K562 (cell line): ENCODE results near the gene EFNB3. TPM values are rescaled to one million over a fixed set of nuclear protein-coding genes. Genes with fewer than 3 reads are reported as not detected.

Source experiments
- ATAC-seq: fragments of 200-7000 bp; cut with Tn5 transposase; 3 replicates; pipeline ENCODE4 v1.9.1; 2020; ENCODE audit warnings: moderate library complexity
- BruUV-seq: library from RNA; stranded (reverse); fragments of 400-500 nt; replicated peaks from 2 replicates; lab custom pipeline; 2021; lab: Mats Ljungman, UMichigan
- CTCF ChIA-PET: fragments of 300-600 bp; formaldehyde crosslinking; extraction: SDS; loops from one replicate; lab custom pipeline; 2021; ENCODE audit warnings: low intra/inter-chr PET ratio; lab: Yijun Ruan, JAX
- POLR2A ChIA-PET: fragments of 300-600, 350-650 bp; sonication (Branson Sonifier 250); formaldehyde crosslinking; extraction: SDS; loops from one replicate; lab custom pipeline; 2021; ENCODE audit warnings: antibody characterized with exemption, inconsistent platforms; lab: Yijun Ruan, JAX
- DNase-seq, 4 experiments: peaks; one replicate each; pipeline versions ENCODE4 v3.0.0 to v3.0.0-alpha.2; 2011 to 2018; ENCODE audit warnings: low spot score in 3 of 4, mixed read lengths in 3 of 4; ENCODE audit errors: extremely low read depth in 1 of 4
- FAIRE-seq: peaks from 2 replicates; lab custom pipeline; 2011; peaks lifted over from hg19 to GRCh38; lab: Jason Lieb, UNC
- H2AFZ ChIP-seq: 2 replicates; pipeline ENCODE4 v1.6.0; 2011; ENCODE audit warnings: low read depth, low read length, control low read depth, inconsistent platforms
- H3K27ac ChIP-seq: fragments of 200-600 bp; 3 replicates; pipeline ENCODE4 v1.8.0; 2011; ENCODE audit warnings: low read depth, mild to moderate bottlenecking, control low read depth, inconsistent platforms, low read length, moderate library complexity, mixed read lengths; ENCODE audit errors: extremely low read depth
- H3K27me3 ChIP-seq, 2 experiments: fragments of 300-600 bp in 1 of 2; 2 replicates in 1 of 2; 3 replicates in 1 of 2; pipeline versions ENCODE4 v1.6.0 to v1.8.0; 2011; ENCODE audit warnings: inconsistent platforms in 2 of 2, low read length in 2 of 2, mild to moderate bottlenecking in 1 of 2, mixed read lengths in 1 of 2, moderate library complexity in 1 of 2; ENCODE audit not compliant: control insufficient read depth in 2 of 2, insufficient read depth in 2 of 2
- H3K36me3 ChIP-seq: fragments of 300-600 bp; 3 replicates; pipeline ENCODE4 v1.8.0; 2011; ENCODE audit warnings: mild to moderate bottlenecking, low read length, inconsistent platforms; ENCODE audit not compliant: control insufficient read depth, insufficient read depth
- H3K4me1 ChIP-seq, 2 experiments: fragments of 200-600 bp in 1 of 2; replicated peaks in 1 of 2; 2 replicates in 1 of 2; 3 replicates in 1 of 2; pipeline versions ENCODE4 v1.5.1 to v1.8.0; 2011; ENCODE audit warnings: inconsistent platforms in 2 of 2, low read length in 2 of 2, mild to moderate bottlenecking in 1 of 2, mixed read lengths in 1 of 2, moderate library complexity in 1 of 2; ENCODE audit not compliant: control insufficient read depth in 2 of 2, insufficient read depth in 2 of 2
- H3K4me2 ChIP-seq: 2 replicates; pipeline ENCODE4 v1.6.1; 2011; ENCODE audit warnings: low read length, control low read depth, inconsistent platforms, mixed read lengths; ENCODE audit not compliant: insufficient read depth
- H3K4me3 ChIP-seq: fragments of 200-600 bp; sonication (generic), shearing (Covaris generic); 2 replicates; pipeline ENCODE4 v1.5.1; 2016; ENCODE audit warnings: control low read depth, inconsistent platforms
- H3K79me2 ChIP-seq: fragments of 200-600 bp; 3 replicates; pipeline ENCODE4 v1.8.0; 2011; ENCODE audit warnings: low read length, inconsistent platforms; ENCODE audit not compliant: control insufficient read depth, insufficient read depth
- H3K9ac ChIP-seq, 2 experiments: 2 replicates each; pipeline versions ENCODE4 v1.6.0 to v1.6.1; 2011; ENCODE audit warnings: low read depth in 2 of 2, low read length in 2 of 2, control low read depth in 1 of 2, inconsistent platforms in 1 of 2, mild to moderate bottlenecking in 1 of 2, mixed read lengths in 1 of 2; ENCODE audit not compliant: insufficient read depth in 1 of 2
- H3K9me1 ChIP-seq: one replicate; pipeline ENCODE4 v1.6.0; 2011; ENCODE audit warnings: inconsistent platforms, mild to moderate bottlenecking, low read length, moderate library complexity; ENCODE audit not compliant: control insufficient read depth, insufficient read depth
- H3K9me3 ChIP-seq: replicated peaks from 2 replicates; pipeline ENCODE4 v1.5.1; 2011; ENCODE audit warnings: low read depth, low read length, inconsistent platforms; ENCODE audit not compliant: control insufficient read depth, insufficient read depth
- H4K20me1 ChIP-seq: replicated peaks from 2 replicates; pipeline ENCODE4 v1.6.1; 2011; ENCODE audit warnings: low read length, inconsistent platforms, mixed read lengths; ENCODE audit not compliant: control insufficient read depth, insufficient read depth
- CTCF ChIP-seq, 3 experiments: IDR thresholded peaks in 2 of 3; conservative IDR thresholded peaks in 1 of 3; 2 replicates each; pipeline ENCODE4 v1.5.1; 2011 to 2012; ENCODE audit warnings: low read length in 3 of 3, mild to moderate bottlenecking in 3 of 3, control low read depth in 2 of 3, improper control_type of control experiment in 1 of 3, inconsistent platforms in 1 of 3, low read depth in 1 of 3, mixed read lengths in 1 of 3, moderate library complexity in 1 of 3; ENCODE audit not compliant: insufficient read depth in 2 of 3
- ILK ChIP-seq: fragments of 450-650 bp; IDR thresholded peaks from 2 replicates; pipeline ENCODE4 v1.6.1; 2016; ENCODE audit warnings: missing genetic modification characterization, low read depth, mild to moderate bottlenecking, missing compliant biosample characterization, moderate library complexity, borderline replicate concordance
- PKNOX1 ChIP-seq: fragments of 450-650 bp; IDR thresholded peaks from 2 replicates; pipeline ENCODE4 v1.6.1; 2016
- RFX5 ChIP-seq: IDR thresholded peaks from 2 replicates; pipeline ENCODE4 v1.6.1; 2011; ENCODE audit warnings: low read depth, mild to moderate bottlenecking, improper control_type of control experiment, low read length
- U2AF1 ChIP-seq: fragments of 200-400 bp; formaldehyde crosslinking; optimal IDR thresholded peaks from 2 replicates; pipeline ENCODE3; 2017; ENCODE audit warnings: mild to moderate bottlenecking, low read depth, low read length, moderate library complexity
- ZHX1 ChIP-seq: fragments of 150-350 bp; conservative IDR thresholded peaks from 2 replicates; pipeline ENCODE4 v1.6.1; 2014; ENCODE audit warnings: low read length
- WGBS: fragments of 100-300 bp; shearing (Covaris generic); methylation state at CpG from one replicate; pipeline ENCODE4 v1.1.6; 2016; ENCODE audit warnings: low coverage, mixed read lengths; ENCODE audit not compliant: insufficient coverage; ENCODE audit errors: missing lambda C conversion rate; 5-methylcytosine and 5-hydroxymethylcytosine counted together
- in situ Hi-C: fragments of 300-500 bp; cut with MboI; formaldehyde crosslinking; loops from 4 replicates; pipeline ENCODE4 v1.15.0; 2018; ENCODE audit warnings: inconsistent platforms, mixed read lengths
- intact Hi-C: fragments of 100-400 bp; cut with micrococcal nuclease; formaldehyde crosslinking; loops from 2 replicates; pipeline ENCODE4 v1.14.2; 2022
- polyA plus RNA-seq, 8 experiments: library from polyadenylated mRNA; depleted of rRNA in 4 of 8; stranded (reverse) in 5 of 8; unstranded in 3 of 8; fragments of >200 nt; fragmentation: Nextera tagmentation in 2 of 8; fragmentation: Illumina TruSeq in 1 of 8; extraction: Ambion mirVana in 2 of 8; extraction: Trizol in 1 of 8; gene quantifications; 2 replicates each; pipeline versions ENCODE4 v1.2.1 to v1.2.3, GENCODE V29; 2011 to 2014; ENCODE audit warnings: inconsistent platforms in 1 of 8, missing spikeins in 1 of 8
- total RNA-seq, 7 experiments: library from RNA; depleted of rRNA in 6 of 7; stranded (reverse); fragments of >200 nt in 6 of 7; fragmentation: Illumina TruSeq in 2 of 7; extraction: Trizol in 2 of 7; gene quantifications; 2 replicates each; pipeline versions ENCODE4 v1.2.1 to v1.2.3, GENCODE V29; 2011 to 2021; ENCODE audit warnings: low replicate concordance in 1 of 7
- TF ChIP-seq, protein P1 (sequence below), 2 experiments: fragments of 450-650 bp in 1 of 2; sonication (generic) in 1 of 2; formaldehyde crosslinking; conservative IDR thresholded peaks; 2 replicates each; pipeline versions ENCODE4 v1.4.0 to v1.8.1; 2020 to 2022; ENCODE audit warnings: mild to moderate bottlenecking in 1 of 2, missing genetic modification reagents in 1 of 2
- TF ChIP-seq, protein P2 (sequence below), 2 experiments: fragments of 450-650 bp in 1 of 2; IDR thresholded peaks; 2 replicates each; pipeline ENCODE4 v1.6.1; 2011 to 2017; ENCODE audit warnings: low read depth in 2 of 2, antibody characterized with exemption in 1 of 2, borderline replicate concordance in 1 of 2, low read length in 1 of 2, mild to moderate bottlenecking in 1 of 2, mixed read lengths in 1 of 2; ENCODE audit not compliant: control insufficient read depth in 1 of 2

EFNB3 gene
- total and polyA plus RNA-seq, 9 of the 15 experiments (the other 6 are each of a cell fraction or from before 2014, with no cell fraction given), result not detected

- DNase-seq (peak in 2 of 4 experiments; percentile 51 to 52), FAIRE-seq (no peak), ATAC-seq (peak; percentile 71; the same call in 2 of the 3 replicates)
- Histone ChIP-seq H3K27ac (no peak overlapping the region), H3K27me3 (peaks cover 4 to 58% of the 10 kb centered on the region in 2 experiments; a peak in 4 of 5 replicates), H3K9me1 (no peaks in the 10 kb centered on the region), H3K4me2 (no peak overlapping the region), H3K4me1 (peaks cover 0 to under 1% of the 10 kb centered on the region in 2 experiments; a peak in 1 of 5 replicates), H4K20me1 (no peaks in the 10 kb centered on the region), H3K36me3 (no peaks in the 10 kb centered on the region), H3K4me3 (no peak overlapping the region), H2AFZ (no peak overlapping the region), H3K9me3 (no peaks in the 10 kb centered on the region), H3K79me2 (no peaks in the 10 kb centered on the region), H3K9ac (no peak overlapping the region)
- ChIA-PET CTCF (no interaction called here), POLR2A (interaction anchor here (0.8 kb wide), 1 partner anchor 12 kb away, joined by 3 read pairs; no protein-coding TSS in a partner anchor)
- in situ Hi-C loops, result no loop called here
- intact Hi-C loops, result no loop called here
- WGBS, result 37% methylated on average over 7 of the region's 7 CpGs
- no TSS peak for BruUV-seq
- TF ChIP-seq ILK (tag) (no peak), U2AF1 (no peak), CTCF (IDR thresholded peaks at IDR 0.05 in 2 of 3, conservative IDR thresholded peaks at IDR 0.05 in 1 of 3; ENCODE audit: insufficient read depth in 2 of 3, low read depth in 1 of 3, low read length in 3 of 3) (peak; percentile 6 to 39 (median 31); a peak in 1 of 6 replicates), PKNOX1 (no peak), ZHX1 (no peak), RFX5 (no peak)
- TF ChIP-seq, protein P1, sequence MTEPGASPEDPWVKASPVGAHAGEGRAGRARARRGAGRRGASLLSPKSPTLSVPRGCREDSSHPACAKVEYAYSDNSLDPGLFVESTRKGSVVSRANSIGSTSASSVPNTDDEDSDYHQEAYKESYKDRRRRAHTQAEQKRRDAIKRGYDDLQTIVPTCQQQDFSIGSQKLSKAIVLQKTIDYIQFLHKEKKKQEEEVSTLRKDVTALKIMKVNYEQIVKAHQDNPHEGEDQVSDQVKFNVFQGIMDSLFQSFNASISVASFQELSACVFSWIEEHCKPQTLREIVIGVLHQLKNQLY (CRISPR knock-in tag; conservative IDR thresholded peaks at IDR 0.05), result no peak
- TF ChIP-seq, protein P2, sequence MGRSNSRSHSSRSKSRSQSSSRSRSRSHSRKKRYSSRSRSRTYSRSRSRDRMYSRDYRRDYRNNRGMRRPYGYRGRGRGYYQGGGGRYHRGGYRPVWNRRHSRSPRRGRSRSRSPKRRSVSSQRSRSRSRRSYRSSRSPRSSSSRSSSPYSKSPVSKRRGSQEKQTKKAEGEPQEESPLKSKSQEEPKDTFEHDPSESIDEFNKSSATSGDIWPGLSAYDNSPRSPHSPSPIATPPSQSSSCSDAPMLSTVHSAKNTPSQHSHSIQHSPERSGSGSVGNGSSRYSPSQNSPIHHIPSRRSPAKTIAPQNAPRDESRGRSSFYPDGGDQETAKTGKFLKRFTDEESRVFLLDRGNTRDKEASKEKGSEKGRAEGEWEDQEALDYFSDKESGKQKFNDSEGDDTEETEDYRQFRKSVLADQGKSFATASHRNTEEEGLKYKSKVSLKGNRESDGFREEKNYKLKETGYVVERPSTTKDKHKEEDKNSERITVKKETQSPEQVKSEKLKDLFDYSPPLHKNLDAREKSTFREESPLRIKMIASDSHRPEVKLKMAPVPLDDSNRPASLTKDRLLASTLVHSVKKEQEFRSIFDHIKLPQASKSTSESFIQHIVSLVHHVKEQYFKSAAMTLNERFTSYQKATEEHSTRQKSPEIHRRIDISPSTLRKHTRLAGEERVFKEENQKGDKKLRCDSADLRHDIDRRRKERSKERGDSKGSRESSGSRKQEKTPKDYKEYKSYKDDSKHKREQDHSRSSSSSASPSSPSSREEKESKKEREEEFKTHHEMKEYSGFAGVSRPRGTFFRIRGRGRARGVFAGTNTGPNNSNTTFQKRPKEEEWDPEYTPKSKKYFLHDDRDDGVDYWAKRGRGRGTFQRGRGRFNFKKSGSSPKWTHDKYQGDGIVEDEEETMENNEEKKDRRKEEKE (IDR thresholded peaks at IDR 0.05; ENCODE audit: borderline replicate concordance in 1 of 2, control insufficient read depth in 1 of 2, low read depth in 2 of 2, low read length in 1 of 2), result no peak
Measured at GRCh38 chr17:7711051-7711755, 6.2 kb downstream of the EFNB3 start.
